ENCODE results near the gene RASA2.
"Not testable (repeated sequence)": the region's sequence is repeated elsewhere in the genome, so short reads cannot be mapped to it uniquely, and the experiment has no call there.

RASA2 gene

GRCh38 chr3:141489203-141489602 is 2.4 kb downstream of the RASA2 start:
- in situ Hi-C loops (cut with HindIII; ENCODE audit: low sequenced_read_pairs) = no loop called here

DNA sequence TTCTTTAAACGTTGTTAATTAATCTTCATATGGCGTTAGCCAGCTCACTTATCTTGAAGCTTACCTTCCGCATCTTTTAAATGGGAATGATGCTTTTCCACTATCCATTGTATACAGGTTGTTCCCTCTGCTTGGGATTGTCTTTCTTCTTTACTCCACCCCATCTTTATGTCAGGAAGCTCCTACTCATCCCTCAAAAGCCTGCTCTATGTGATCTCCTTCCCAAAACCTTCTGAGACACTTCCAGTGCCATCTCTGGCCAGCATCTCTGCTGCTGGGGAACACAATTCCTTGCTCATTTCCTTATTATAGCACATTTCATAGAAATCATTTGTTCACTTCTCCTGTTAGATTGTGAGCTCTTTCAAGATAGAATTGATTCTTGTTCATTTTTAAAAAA is 4.3 kb downstream of the RASA2 start:
- in situ Hi-C loops (cut with HindIII; ENCODE audit: low sequenced_read_pairs) = no loop called here

GRCh38 chr3:141491929-141492328 is 5.1 kb downstream of the RASA2 start:
- in situ Hi-C loops (cut with HindIII; ENCODE audit: low sequenced_read_pairs) = no loop called here

DNA sequence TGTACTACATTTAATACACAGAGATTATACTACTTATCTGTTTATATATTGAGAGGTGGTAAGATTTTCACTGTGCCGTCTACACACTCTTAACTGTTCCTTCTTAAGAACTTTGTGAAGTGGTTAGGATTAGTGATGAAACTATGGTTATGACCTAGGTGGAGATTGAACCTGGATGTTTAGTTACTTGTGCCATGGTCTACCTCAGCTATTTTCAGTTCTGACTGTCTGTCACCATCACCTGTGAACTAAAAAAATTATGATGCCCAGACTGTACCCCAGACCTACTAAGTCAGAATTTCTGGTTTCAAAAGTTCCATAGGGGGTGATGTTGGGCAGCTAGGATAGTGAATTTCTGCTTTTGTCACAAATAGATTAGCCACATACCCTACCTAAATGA is 6.4 kb downstream of the RASA2 start:
- in situ Hi-C loops (cut with HindIII; ENCODE audit: low sequenced_read_pairs) = no loop called here

- in situ Hi-C loops (cut with HindIII; ENCODE audit: low sequenced_read_pairs) = not testable (repeated sequence)
Observed at GRCh38 chr3:141497589-141497988, 10.8 kb downstream of the RASA2 start.

GRCh38 chr3:141498598-141499223 is 11.9 kb downstream of the RASA2 start:
- in situ Hi-C loops (cut with HindIII; ENCODE audit: low sequenced_read_pairs) = no loop called here

DNA sequence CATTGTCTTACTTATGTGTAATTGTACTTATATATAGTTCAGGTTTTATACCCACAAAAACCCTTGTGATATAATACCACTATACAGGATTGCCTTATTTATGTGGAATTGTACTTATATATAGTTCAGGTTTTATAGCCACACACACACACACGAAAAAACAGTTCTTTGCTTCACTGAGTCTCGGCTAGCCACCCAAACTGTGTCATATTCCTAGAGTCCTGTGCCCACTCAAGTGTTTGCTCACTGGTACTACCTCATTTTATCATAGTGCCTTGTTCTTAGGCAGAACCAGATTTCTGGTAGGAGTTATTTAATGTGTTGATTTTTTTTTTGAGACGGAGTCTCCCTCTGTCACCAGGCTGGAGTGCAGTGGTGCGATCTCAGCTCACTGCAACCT is 12.5 kb downstream of the RASA2 start:
- in situ Hi-C loops (cut with HindIII; ENCODE audit: low sequenced_read_pairs) = no loop called here

- in situ Hi-C loops (cut with HindIII; ENCODE audit: low sequenced_read_pairs) = no loop called here
Observed at GRCh38 chr3:141499965-141500364, 13.1 kb downstream of the RASA2 start.

DNA sequence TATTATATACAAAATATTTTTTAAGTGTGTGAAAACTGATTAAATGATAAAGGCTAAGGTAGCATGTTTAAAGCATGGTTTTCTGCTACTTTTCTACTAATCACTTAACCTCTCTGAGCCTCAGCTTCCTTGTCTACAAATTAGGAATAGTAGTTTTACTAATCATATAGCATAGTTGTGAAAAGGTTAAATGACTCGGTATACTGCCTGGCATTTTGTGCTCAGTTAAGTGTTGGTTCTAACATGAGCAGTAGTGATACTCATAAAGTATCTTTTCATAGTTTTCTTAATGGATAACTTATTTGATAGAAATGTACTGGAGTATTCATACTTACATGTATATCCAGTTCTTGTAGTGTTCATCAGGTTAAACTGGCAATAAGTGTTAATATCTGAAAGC is 13.6 kb downstream of the RASA2 start:
- in situ Hi-C loops (cut with HindIII; ENCODE audit: low sequenced_read_pairs) = no loop called here

DNA sequence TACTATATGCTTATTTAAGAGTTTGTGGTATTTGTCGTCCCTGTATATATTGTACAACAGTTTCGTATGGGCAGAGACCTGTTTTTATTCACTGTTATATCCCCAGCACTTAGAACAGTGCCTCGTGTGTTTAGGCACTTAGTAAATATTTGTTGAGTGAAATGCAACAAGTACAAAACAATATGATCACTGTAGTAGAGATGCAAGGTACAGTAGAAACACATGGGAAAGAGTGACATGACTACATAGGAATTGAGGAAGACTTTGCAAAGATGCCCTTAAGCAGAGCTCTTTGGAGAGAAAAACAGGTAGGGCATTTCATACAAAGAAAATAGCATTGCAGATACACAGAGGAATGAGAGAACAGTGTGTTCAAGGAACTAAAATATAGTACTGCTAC is 18.3 kb downstream of the RASA2 start:
- in situ Hi-C loops (cut with HindIII; ENCODE audit: low sequenced_read_pairs) = no loop called here

- in situ Hi-C loops (cut with HindIII; ENCODE audit: low sequenced_read_pairs) = no loop called here
Observed at GRCh38 chr3:141506071-141506470, 19.2 kb downstream of the RASA2 start.

DNA sequence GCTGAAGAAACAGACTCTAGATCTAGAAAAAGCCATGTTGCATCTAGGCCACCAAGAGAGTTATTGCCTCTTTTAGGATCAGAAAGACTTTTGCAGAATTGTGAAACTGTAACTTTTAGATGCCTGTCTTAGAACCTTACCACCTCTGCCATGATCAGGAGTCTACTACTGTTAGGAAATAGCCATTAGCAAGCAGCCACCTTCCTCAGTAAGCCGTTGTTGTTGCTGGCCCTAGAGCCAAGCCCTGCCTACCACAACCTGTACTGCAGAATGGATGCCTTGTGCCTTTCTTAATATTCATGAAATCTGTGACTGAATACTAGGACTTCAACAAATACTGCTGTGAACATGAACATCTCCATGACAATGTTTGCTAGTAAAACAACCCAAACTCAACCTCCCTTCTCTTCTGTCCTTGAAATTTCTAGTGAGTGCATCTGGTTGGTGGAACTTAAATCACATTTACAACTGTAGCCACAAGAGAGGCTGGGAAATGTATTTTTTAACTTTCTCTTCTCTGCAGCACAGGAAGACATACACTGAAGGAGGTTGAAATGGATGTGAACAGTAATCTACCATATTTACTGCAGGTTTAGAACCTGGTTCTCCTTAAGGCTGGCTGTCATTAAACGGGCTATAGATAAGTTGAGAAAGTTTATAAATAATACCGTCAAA is 20.7 kb downstream of the RASA2 start:
- in situ Hi-C loops (cut with HindIII; ENCODE audit: low sequenced_read_pairs) = no loop called here

DNA sequence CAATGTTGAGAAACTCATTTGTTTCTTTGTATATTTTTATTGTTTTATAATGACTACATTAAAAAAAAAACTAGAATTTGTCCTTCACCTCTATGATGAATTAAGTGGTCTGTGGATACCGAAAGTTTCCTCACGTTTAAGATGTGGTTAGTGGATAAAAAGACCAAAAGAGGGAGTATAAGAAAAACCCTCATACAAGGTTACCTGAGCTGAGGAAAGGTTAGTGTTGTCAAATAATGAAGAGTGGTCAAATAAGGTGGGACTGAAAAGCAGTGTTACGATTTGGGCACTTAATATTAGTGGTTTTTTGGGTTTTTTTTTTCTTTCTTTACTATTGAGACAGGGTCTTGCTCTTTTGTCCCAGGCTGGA is 21.2 kb downstream of the RASA2 start:
- in situ Hi-C loops (cut with HindIII; ENCODE audit: low sequenced_read_pairs) = no loop called here

DNA sequence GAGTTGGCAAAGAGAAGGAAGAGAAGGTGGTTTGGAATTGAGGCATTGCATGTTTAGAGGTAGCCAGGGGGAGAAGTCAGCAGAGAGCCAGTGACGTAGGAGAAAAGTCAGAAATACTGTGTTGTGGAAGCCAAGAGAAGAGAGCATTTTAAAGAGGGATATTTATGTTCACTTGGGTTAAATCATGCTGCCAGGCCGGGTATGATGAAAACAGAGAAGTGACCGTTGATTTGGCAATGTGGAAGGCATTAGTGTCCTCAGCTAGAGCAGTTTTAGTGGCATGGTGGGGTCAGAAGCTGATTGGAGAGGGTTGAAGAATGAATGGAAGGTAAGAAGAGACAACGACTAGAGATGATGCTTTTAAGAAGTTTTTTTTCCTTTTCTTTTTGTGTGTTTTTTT is 24.5 kb downstream of the RASA2 start:
- in situ Hi-C loops (cut with HindIII; ENCODE audit: low sequenced_read_pairs) = no loop called here

GRCh38 chr3:141514382-141514781 is 27.6 kb downstream of the RASA2 start:
- in situ Hi-C loops (cut with HindIII; ENCODE audit: low sequenced_read_pairs) = no loop called here

DNA sequence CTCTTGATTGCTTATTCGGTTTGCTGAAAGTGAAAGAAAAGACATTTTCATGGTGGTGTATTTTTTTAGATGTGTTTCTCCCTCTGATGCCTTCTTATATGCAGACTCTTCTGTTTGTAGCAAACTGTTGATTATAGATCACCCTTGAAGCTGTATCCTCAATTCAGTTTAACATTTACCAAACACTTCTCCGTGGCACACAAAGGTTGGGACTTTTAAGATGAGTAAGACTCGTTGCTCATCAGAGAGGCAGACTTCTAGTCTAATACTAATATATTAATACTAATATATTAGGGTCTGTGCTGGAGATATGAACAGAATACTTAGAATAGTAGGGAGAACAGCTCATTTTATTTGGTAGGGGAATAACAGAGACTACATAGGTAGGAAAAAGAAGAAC is 32.8 kb downstream of the RASA2 start:
- in situ Hi-C loops (cut with HindIII; ENCODE audit: low sequenced_read_pairs) = no loop called here

GRCh38 chr3:141521781-141522180 is 35.0 kb downstream of the RASA2 start:
- in situ Hi-C loops (cut with HindIII; ENCODE audit: low sequenced_read_pairs) = no loop called here

DNA sequence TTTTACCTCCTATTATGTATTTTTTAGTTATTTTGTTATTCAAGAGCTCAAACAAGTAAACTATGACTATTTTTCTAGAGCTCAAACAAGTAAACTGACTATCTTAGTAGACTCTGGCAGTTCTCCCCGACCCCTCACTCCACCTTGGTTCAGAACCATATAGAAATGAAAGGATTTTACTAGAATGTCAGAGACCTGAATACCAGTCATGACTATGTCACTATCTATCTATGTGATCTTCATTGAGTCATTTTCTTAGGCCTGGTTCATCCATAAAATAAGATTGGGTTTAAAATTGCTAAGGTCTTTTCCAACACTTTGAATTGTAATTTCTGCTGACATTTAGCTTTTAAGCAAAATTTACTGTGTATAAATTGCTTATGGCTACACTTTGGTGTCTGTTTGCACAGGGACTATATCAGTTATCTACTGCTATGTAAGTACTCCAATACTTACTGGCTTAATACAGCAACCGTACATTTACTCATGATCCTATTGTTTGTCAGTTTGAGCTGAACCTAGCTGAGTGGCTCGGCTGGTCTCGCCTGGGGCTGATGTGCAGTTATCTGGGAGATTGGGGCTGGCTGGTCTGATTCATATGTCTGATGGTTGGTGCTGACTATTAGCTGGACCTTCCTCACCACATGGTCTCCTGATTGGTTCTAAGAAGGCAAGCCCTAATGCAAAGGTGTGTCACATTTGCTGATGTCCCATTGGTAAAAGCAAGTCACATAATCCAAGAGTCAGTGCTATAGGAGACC is 37.0 kb downstream of the RASA2 start:
- in situ Hi-C loops (cut with HindIII; ENCODE audit: low sequenced_read_pairs) = no loop called here

DNA sequence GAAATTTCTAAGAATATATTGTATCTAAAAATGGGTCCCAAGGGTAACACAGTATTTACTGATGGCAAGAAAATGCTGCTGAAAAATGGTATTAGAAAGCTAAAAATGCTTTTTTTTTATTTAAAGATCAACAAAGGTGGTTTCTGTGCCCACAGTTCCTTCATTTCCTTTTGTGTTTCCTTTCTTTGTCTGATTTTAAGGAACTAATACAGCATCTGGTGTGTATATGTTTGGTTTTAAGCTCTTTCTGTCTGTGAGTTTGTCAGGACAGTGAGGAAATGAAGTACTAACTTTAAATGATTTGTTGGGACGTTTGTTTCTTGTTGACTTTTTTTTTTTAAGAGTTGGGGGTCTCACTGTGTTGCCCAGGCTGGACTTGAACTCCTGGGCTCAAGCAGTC is 38.2 kb downstream of the RASA2 start:
- in situ Hi-C loops (cut with HindIII; ENCODE audit: low sequenced_read_pairs) = no loop called here

DNA sequence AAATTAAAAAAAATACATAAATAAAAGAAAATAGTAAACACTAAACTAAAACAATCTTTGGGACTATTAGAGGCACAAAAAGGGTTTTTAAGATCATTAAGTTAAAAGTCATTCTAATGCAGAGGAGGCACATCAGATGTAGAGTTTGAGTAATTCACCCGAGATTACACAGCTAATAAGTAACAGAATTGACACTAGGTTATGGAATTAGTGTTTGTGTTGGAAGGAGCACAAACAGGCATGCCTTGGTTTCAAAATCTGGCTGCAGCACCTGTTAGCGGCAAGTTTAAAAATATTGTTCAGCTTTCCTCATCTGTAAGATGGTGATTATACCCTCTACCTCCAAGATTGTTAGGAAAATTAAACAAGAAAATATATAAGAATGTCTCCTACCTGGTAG is 39.0 kb downstream of the RASA2 start:
- in situ Hi-C loops (cut with HindIII; ENCODE audit: low sequenced_read_pairs) = no loop called here

- in situ Hi-C loops (cut with HindIII; ENCODE audit: low sequenced_read_pairs) = no loop called here
Observed at GRCh38 chr3:141526709-141527108, 39.9 kb downstream of the RASA2 start.

DNA sequence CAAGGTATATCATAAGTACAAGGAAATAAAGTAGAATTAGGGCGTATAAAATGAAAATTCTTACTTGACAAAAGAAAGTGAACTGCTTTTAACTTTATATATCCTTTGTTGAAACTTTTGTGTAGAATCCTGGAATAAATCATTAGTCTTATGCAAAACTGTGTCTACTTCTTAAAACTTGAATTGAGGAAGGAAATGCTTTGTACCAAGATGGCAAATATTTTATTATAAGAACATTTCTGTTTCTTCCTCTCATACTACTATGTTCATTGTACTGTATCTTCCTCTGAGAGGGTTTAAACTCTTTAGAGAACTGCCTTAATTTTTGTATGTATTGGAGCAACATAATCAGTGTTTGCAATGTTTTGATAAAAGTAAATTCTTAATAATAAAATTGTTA is 42.0 kb downstream of the RASA2 start:
- in situ Hi-C loops (cut with HindIII; ENCODE audit: low sequenced_read_pairs) = no loop called here

Measured in endothelial cell of hepatic sinusoid (primary cell).